HepG2 (cell line): Measurements from ENCODE around the gene NRG3. TPM values are rescaled to one million over a fixed set of nuclear protein-coding genes. Genes with fewer than 3 reads are reported as not detected.

ENCODE experiments used
- ATAC-seq: fragments of 200-7000 bp; cut with Tn5 transposase; 3 replicates; pipeline ENCODE4 v1.9.1; 2020; ENCODE audit warnings: mild to moderate bottlenecking, moderate library complexity
- BruUV-seq: library from RNA; stranded (reverse); fragments of 400-500 nt; replicated peaks from 2 replicates; lab custom pipeline; 2021; lab: Mats Ljungman, UMichigan
- CTCF ChIA-PET: fragments of 300-600 bp; formaldehyde crosslinking; extraction: SDS; loops from one replicate; lab custom pipeline; 2021; ENCODE audit warnings: low total read pairs, inconsistent platforms, low intra/inter-chr PET ratio; lab: Yijun Ruan, JAX
- POLR2A ChIA-PET: fragments of 350-600 bp; sonication (Branson Sonifier 250); formaldehyde crosslinking; loops from one replicate; lab custom pipeline; 2020; ENCODE audit warnings: antibody characterized with exemption, inconsistent platforms; lab: Yijun Ruan, JAX
- DNase-seq: peaks from one replicate; pipeline ENCODE4 v3.0.0-alpha.2; 2015; ENCODE audit warnings: low spot score
- FAIRE-seq: peaks from 3 replicates; lab custom pipeline; 2011; peaks lifted over from hg19 to GRCh38; lab: Jason Lieb, UNC
- H2AFZ ChIP-seq: one replicate; pipeline ENCODE4 v1.6.1; 2011; ENCODE audit warnings: low read length, inconsistent platforms
- H3K27ac ChIP-seq: fragments of 300-600 bp; 3 replicates; pipeline ENCODE4 v1.8.0; 2011; ENCODE audit warnings: mixed run types, mild to moderate bottlenecking, mixed read lengths, low read length, inconsistent platforms; ENCODE audit not compliant: insufficient read depth; ENCODE audit errors: extremely low read length
- H3K27me3 ChIP-seq, 2 experiments: fragments of 200-600 bp in 1 of 2; 2 replicates in 1 of 2; 3 replicates in 1 of 2; pipeline versions ENCODE4 v1.6.0 to v1.8.0; 2011; ENCODE audit warnings: low read length in 2 of 2, mild to moderate bottlenecking in 2 of 2, moderate library complexity in 2 of 2, inconsistent platforms in 1 of 2; ENCODE audit not compliant: insufficient read depth in 2 of 2, control insufficient read depth in 1 of 2
- H3K36me3 ChIP-seq, 2 experiments: fragments of 200-600 bp in 1 of 2; replicated peaks in 1 of 2; 2 replicates in 1 of 2; 3 replicates in 1 of 2; pipeline versions ENCODE4 v1.5.1 to v1.8.0; 2011; ENCODE audit warnings: low read length in 2 of 2, inconsistent platforms in 1 of 2; ENCODE audit not compliant: insufficient read depth in 2 of 2, control insufficient read depth in 1 of 2
- H3K4me1 ChIP-seq: 2 replicates; pipeline ENCODE4 v1.5.1; 2012; ENCODE audit warnings: low read length, inconsistent platforms; ENCODE audit not compliant: insufficient read depth
- H3K4me2 ChIP-seq: 2 replicates; pipeline ENCODE4 v1.6.0; 2011; ENCODE audit warnings: low read depth, low read length, inconsistent platforms
- H3K4me3 ChIP-seq, 3 experiments: fragments of 200-600 bp in 1 of 3; sonication (generic), shearing (Covaris generic) in 1 of 3; replicated peaks in 1 of 3; 2 replicates each; pipeline ENCODE4 v1.5.1; 2011 to 2016; ENCODE audit warnings: low read length in 3 of 3, inconsistent platforms in 2 of 3, low read depth in 2 of 3, mild to moderate bottlenecking in 2 of 3, control low read depth in 1 of 3, mixed read lengths in 1 of 3; ENCODE audit not compliant: insufficient read depth in 1 of 3
- H3K79me2 ChIP-seq: one replicate; pipeline ENCODE4 v1.6.1; 2011; ENCODE audit warnings: low read length, inconsistent platforms; ENCODE audit not compliant: insufficient read depth
- H3K9ac ChIP-seq: 2 replicates; pipeline ENCODE4 v1.6.0; 2011; ENCODE audit warnings: mild to moderate bottlenecking, low read depth, low read length, inconsistent platforms; ENCODE audit not compliant: insufficient read depth
- H3K9me3 ChIP-seq: 2 replicates; pipeline ENCODE4 v1.5.1; 2012; ENCODE audit warnings: mild to moderate bottlenecking, low read length
- H4K20me1 ChIP-seq: 2 replicates; pipeline ENCODE4 v1.6.0; 2011; ENCODE audit warnings: inconsistent platforms, mild to moderate bottlenecking, low read length, moderate library complexity; ENCODE audit not compliant: insufficient read depth
- CHD2 ChIP-seq: IDR thresholded peaks from 2 replicates; pipeline ENCODE4 v1.6.1; 2011; ENCODE audit warnings: low read depth, low read length, improper control_type of control experiment
- GLI4 ChIP-seq: sonication (generic); formaldehyde crosslinking; IDR thresholded peaks from 2 replicates; pipeline ENCODE4 v1.5.1; 2020; ENCODE audit warnings: missing genetic modification reagents, mild to moderate bottlenecking, moderate library complexity, borderline replicate concordance
- ISL2 ChIP-seq: sonication (generic); formaldehyde crosslinking; IDR thresholded peaks from 2 replicates; pipeline ENCODE4 v1.5.0; 2020; ENCODE audit warnings: missing genetic modification reagents
- TSC22D2 ChIP-seq: sonication (generic); formaldehyde crosslinking; IDR thresholded peaks from 2 replicates; pipeline ENCODE4 v1.5.1; 2020; ENCODE audit warnings: missing genetic modification reagents, mild to moderate bottlenecking, borderline replicate concordance
- ZNF224 ChIP-seq: sonication (generic); formaldehyde crosslinking; IDR thresholded peaks from 2 replicates; pipeline ENCODE4 v1.5.0; 2020; ENCODE audit warnings: mild to moderate bottlenecking, missing genetic modification reagents
- ZSCAN31 ChIP-seq: sonication (generic); formaldehyde crosslinking; IDR thresholded peaks from 2 replicates; pipeline ENCODE4 v1.5.0; 2020; ENCODE audit warnings: low read depth, mild to moderate bottlenecking, missing genetic modification reagents
- WGBS: methylation state at CpG from one replicate; pipeline ENCODE4 v1.1.6; 2017; ENCODE audit warnings: low lambda C conversion rate; 5-methylcytosine and 5-hydroxymethylcytosine counted together
- in situ Hi-C: cut with HindIII; loops from 2 replicates; pipeline ENCODE4 v1.10.0; 2017; ENCODE audit warnings: low pct_unique_long_range_greater_than_20kb; ENCODE audit not compliant: extremely low pct_ligation_motif_present
- intact Hi-C: fragments of 100-400 bp; cut with micrococcal nuclease; formaldehyde crosslinking; loops from one replicate; pipeline ENCODE4 v1.10.0; 2022; ENCODE audit not compliant: unreplicated experiment
- polyA plus RNA-seq, 8 experiments: library from polyadenylated mRNA; depleted of rRNA in 3 of 8; stranded (reverse) in 7 of 8; unstranded in 1 of 8; fragments of >200 nt; fragmentation: Illumina TruSeq in 4 of 8; extraction: Trizol in 4 of 8; gene quantifications; 2 replicates each; pipeline versions ENCODE4 v1.2.1 to v1.2.3, GENCODE V29; 2011 to 2016; ENCODE audit warnings: low read depth in 4 of 8, missing spikeins in 1 of 8, mixed read lengths in 1 of 8; ENCODE audit not compliant: insufficient read depth in 1 of 8
- small RNA-seq, 3 experiments: library from RNA; depleted of rRNA; stranded (forward); fragments of <200 nt; gene quantifications; one replicate each; pipeline ENCODE3, GENCODE V24; 2012; ENCODE audit warnings: low read depth in 2 of 3, low replicate concordance in 1 of 3; ENCODE audit not compliant: insufficient read length in 3 of 3, insufficient read depth in 2 of 3
- total RNA-seq, 5 experiments: library from RNA; depleted of rRNA; stranded (reverse); fragments of >200 nt; fragmentation: Illumina TruSeq; extraction: Trizol; gene quantifications; 2 replicates each; pipeline ENCODE4 v1.2.3, GENCODE V29; 2016; ENCODE audit warnings: low read depth in 1 of 5

NRG3 gene
- total and polyA plus RNA-seq, 2 of the 13 experiments (the other 11 are each of a cell fraction or from before 2014, with no cell fraction given) = not detected

DNA sequence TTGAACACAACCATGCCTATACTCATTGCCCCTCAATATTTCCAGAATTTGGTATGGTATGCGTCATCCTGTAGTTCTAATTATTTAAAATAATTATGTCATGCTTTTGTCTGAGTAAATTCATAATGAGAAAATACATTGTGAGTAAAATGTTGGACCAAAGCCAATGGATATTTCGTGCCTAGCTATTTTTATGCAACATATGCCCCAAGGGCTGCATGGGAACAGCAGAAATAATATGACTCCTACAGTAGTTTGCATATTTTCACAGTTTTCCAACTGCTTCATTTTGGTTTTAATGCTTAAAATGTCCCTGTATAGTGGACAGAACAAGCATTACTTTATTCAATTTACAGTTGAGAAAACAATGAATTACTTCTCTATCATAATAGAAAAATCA, 1148.7 kb downstream of the NRG3 start:
- CTCF ChIA-PET = no interaction called here
- Histone ChIP-seq H4K20me1 (no peaks in the 10 kb centered on the region), H3K4me1 (no peaks in the 10 kb centered on the region), H3K9me3 (peaks cover 34% of the 10 kb centered on the region), H3K4me2 (no peak overlapping the region), H3K27ac (no peak overlapping the region), H3K36me3 (no peaks in the 10 kb centered on the region), H3K9ac (no peak overlapping the region), H2AFZ (no peak overlapping the region), H3K27me3 (no peaks in the 10 kb centered on the region), H3K4me3 (no peak overlapping the region), H3K79me2 (no peaks in the 10 kb centered on the region)
- in situ Hi-C loops = no loop called here
- WGBS = 0% methylated on average over 2 of the region's 2 CpGs
- DNase-seq = no peak
- POLR2A ChIA-PET = no interaction called here
- no peak for FAIRE-seq
- BruUV-seq = no TSS peak
- TF ChIP-seq ISL2 (no peak), CHD2 (no peak), ZSCAN31 (no peak), ZNF224 (CRISPR knock-in tag) (no peak), GLI4 (CRISPR knock-in tag) (no peak), TSC22D2 (no peak)
- intact Hi-C loops = no loop called here
- no peak for ATAC-seq

Small RNAs within 50 kb of the gene (small RNA-seq; reads per million reads assigned to genes)
- gene RNU6-441P = 0 reads per million in 3 experiments
